ENCODE data around the gene BIRC3. TPM values are rescaled to one million over a fixed set of nuclear protein-coding genes. Genes with fewer than 3 reads are reported as not detected.

Gene BIRC3
- total RNA-seq, 1 donor from 2014 or later, result 23.0 TPM

- no peak for TF ChIP-seq CTCF (IDR thresholded peaks at IDR 0.05)
- Histone ChIP-seq H3K9me3 (no peaks in the 10 kb centered on the region), H3K27me3 (no peaks in the 10 kb centered on the region), H3K4me1 (no peaks in the 10 kb centered on the region), H3K27ac (no peak overlapping the region), H3K36me3 (peaks cover 42% of the 10 kb centered on the region), H3K4me3 (no peak overlapping the region)
- ATAC-seq (no peak), DNase-seq (no peak)
- intact Hi-C loops (cut with DNase I), result no loop called here
Observed at GRCh38 chr11:102375720-102376399, 58.6 kb downstream of the BIRC3 start.

GRCh38 chr11:102377891-102378290 is 60.6 kb downstream of the BIRC3 start:
- Histone ChIP-seq H3K36me3 (peaks cover 52% of the 10 kb centered on the region), H3K4me3 (no peak overlapping the region), H3K27me3 (no peaks in the 10 kb centered on the region), H3K27ac (no peak overlapping the region), H3K4me1 (no peaks in the 10 kb centered on the region), H3K9me3 (no peaks in the 10 kb centered on the region)
- ATAC-seq, result no peak
- no peak for DNase-seq
- intact Hi-C loops (cut with DNase I), result no loop called here
- TF ChIP-seq CTCF (IDR thresholded peaks at IDR 0.05), result no peak

DNA sequence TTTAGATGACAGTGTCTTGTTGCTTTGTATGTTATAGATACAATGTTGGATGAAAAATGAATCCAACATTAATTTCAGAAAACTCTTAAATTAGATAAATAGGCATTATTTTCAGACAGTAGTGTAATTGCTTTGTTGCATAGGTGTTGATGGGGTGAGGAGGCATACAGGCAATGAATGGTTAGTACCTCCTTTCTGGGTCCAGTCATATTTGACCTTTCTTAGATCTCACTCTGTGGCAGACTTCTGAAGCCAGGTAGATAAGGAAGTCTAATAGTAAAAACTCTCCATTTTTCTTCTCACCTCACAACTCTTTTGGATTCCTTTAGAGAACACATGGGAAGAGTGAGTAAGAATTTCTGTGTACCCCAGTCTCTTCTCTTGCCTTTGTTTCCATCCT is 61.5 kb downstream of the BIRC3 start:
- Histone ChIP-seq H3K4me1 (no peaks in the 10 kb centered on the region), H3K27me3 (no peaks in the 10 kb centered on the region), H3K4me3 (no peak overlapping the region), H3K9me3 (no peaks in the 10 kb centered on the region), H3K27ac (no peak overlapping the region), H3K36me3 (peaks cover 52% of the 10 kb centered on the region)
- TF ChIP-seq CTCF (IDR thresholded peaks at IDR 0.05), result no peak
- intact Hi-C loops (cut with DNase I), result no loop called here
- ATAC-seq, result no peak
- DNase-seq, result no peak

DNA sequence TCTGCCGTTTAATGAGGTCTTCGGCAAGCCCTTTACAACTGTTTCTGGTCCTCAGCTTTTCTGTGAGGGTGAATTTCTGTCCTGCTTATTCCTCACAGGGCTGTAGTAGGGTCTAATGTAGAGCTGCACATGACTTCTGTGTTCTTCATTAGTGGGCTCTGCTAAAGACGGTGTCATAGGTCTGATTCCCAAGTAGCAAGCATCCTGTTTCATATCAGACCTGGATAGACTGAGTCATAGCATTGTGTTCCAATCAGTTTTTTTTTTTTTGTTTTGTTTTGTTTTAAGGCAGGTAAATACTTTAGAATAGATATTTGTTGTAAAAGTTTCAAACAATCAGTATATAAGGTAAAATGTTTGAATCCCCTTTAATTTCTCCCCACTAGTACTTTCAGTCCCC is 65.1 kb downstream of the BIRC3 start:
- Histone ChIP-seq H3K27me3 (no peaks in the 10 kb centered on the region), H3K9me3 (no peaks in the 10 kb centered on the region), H3K27ac (no peak overlapping the region), H3K4me3 (no peak overlapping the region), H3K4me1 (no peaks in the 10 kb centered on the region), H3K36me3 (peaks cover 45% of the 10 kb centered on the region)
- intact Hi-C loops (cut with DNase I), result no loop called here
- DNase-seq (no peak), ATAC-seq (no peak)
- TF ChIP-seq CTCF (IDR thresholded peaks at IDR 0.05), result no peak

DNA sequence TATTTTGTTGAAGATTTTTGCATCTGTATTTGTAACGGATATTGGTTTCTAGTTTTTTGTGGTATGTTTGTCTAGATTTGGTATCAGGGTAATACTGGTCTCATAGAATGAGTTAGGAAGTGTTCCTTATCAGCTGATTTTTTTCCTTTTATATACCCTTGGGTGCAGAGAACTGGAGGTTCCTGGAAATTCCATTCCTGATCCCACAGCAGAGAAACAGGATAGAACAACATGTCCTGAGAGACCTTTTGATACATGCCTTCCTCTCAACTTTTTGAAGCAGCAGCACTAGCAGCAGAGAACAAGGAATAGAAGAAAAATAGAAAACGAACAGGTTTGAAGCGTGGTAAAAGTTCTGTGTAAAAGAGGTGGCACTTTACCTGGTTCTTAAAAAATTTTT is 66.6 kb downstream of the BIRC3 start:
- Histone ChIP-seq H3K27ac (no peak overlapping the region), H3K4me1 (no peaks in the 10 kb centered on the region), H3K4me3 (no peak overlapping the region), H3K27me3 (no peaks in the 10 kb centered on the region), H3K9me3 (no peaks in the 10 kb centered on the region), H3K36me3 (peaks cover 35% of the 10 kb centered on the region)
- DNase-seq (no peak), ATAC-seq (no peak)
- TF ChIP-seq CTCF (IDR thresholded peaks at IDR 0.05), result no peak
- intact Hi-C loops (cut with DNase I), result no loop called here
